GM18861 (cell line): ENCODE results near the gene PPP6R3.
"Not testable (repeated sequence)": the region's sequence is repeated elsewhere in the genome, so short reads cannot be mapped to it uniquely, and the experiment has no call there.

ENCODE experiments used
- ATAC-seq: cut with Tn5 transposase; IDR thresholded peaks from one replicate; pipeline ENCODE4 v1.9.1; 2021; ENCODE audit not compliant: unreplicated experiment

The PPP6R3 gene

DNA sequence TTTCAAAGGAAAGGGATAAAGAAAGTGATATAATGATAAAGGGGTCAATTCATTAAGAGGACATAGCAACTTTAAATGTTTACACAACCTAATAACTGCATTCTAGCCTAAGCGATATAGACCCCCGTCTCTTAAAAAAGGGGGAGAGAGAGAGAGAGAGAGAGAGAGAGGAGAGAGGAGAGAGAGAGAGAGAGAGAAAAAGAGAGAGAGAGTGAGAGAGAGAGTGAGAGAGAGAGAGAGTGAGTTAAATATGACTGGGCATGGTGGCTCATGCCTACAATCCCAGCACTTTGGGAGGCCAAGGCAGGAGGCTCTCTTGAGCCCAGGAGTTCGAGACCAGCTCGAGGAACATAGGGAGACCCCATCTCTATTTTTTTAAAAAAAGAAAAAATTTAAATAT lies 133.6 kb downstream of the PPP6R3 start:
- ATAC-seq = no peak

DNA sequence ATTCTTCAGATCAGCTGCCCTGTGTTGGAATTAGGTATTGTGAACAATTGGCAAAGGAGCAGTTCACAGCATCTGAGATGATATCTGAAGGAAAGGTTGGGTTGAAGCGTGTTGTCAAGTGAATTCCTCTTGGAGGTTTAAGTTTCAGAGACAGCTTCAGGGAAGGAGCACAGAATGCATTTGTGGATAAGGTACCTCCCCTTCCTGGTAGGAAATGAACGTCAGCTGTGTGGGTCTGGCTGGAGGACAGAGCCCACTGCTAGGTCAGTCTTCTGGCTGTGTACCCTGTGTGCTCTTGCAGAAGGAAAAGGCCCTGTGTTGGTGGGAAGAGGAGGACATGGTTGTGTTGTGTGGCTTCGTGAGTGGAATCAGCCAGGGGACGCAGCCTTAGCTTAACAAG lies 135.7 kb downstream of the PPP6R3 start:
- ATAC-seq = no peak

DNA sequence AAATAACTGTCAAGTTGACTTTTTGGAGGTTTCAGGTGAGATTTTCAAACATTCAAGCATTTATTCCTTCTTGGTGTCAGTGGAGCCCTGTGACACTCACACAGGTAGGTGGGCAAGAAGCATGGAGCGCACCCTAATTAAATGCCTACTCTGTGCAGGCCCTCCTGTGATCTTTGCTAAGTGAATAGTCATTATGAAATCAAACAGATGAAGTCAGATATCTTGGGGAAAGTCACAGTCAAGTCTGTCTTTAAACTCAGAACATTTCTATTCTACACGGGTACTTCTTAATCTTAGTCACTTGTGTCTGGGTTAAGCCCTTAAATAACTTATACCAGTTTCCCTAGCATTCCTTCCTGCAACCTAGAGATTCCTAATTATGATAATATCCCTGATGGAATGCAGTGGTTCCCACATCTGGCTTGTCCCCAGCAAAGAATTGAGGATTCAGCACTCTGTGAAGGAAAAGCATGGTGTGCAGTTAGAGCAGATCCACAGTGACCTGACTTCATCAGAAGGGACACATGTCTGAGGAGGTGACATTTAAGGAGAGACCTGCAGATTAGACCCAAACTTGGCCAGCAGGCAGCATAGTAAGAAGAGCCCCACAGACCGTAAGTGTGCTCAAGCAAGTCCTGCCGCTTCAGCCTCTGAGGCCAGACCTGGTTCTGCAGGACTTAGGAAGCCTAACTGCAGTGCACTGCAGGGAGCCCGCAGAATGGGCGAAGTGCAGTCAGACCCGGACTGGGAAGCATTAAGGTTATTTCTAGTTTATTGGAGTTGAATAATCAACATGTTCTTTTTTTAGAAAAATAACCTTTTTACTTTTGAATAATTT lies 138.5 kb downstream of the PPP6R3 start:
- ATAC-seq = no peak

DNA sequence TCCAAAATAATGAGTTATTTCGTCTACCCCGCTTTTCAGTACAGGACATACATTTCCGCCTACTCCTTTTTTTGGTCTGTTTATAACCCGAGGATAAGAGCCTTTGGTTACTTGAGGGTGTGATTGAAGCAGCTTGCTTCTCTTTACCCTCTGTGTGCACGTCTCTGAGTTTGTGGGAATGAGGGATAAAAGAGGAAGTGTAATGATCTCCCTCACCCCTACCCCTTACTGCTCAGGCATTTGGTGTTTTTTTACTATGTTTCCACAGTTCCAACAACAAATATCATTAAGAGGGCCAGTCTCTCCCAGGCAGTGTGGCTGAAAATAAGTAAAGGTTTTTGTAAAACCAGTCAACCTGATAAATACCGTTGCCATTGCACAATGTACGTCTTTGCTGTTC lies 140.6 kb downstream of the PPP6R3 start:
- ATAC-seq = no peak

DNA sequence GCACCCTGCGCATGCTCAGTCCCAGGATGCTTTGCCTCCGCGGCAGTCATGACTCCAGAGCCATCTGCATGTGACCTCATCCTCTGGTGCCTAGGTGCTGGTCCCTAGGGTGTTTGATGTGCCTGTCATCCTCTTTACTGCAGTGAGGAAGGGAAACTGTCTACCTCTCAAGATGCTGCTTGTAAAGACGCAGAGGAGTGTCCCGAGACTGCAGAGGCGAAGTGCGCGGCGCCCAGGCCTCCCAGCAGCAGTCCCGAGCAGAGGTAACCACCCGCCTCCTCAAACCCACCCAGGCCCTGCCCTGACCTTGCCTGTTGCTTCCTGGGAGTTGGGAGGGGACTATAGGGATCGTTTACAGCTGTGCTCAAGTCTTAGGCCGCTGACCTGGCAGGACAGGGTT lies 149.2 kb downstream of the PPP6R3 start:
- ATAC-seq = no peak

DNA sequence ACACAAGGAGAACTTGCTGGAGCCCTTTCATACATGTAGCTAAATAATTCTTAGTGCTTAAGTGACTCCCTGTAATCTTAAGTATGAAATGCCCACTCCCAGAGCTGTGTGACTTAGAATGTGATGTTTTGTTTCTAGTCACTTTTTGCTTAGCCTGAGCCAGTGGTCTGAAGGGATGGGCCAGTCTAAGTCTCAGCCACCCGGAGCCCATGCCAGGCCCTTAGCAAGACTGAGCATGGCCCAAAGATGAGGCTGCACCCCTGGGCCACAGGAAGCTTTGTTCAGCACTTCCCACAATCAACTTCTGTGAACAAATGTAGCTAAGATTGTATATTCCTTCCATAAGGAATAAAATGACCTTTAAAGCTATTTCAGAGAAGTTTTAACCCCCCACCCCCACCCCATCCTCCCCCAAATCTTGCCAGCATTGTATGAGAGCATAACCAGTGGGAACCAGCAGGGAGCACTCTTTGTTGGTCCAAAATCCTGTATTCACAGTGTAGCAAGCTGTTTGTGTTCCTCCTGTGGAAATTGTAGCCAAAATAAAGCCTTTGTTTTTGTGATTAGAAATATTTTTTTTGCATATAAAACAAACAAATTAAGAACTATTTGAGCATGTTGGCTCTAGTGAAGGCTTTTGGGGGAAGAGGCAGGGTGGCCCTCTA lies 150.0 kb downstream of the PPP6R3 start:
- no peak for ATAC-seq

DNA sequence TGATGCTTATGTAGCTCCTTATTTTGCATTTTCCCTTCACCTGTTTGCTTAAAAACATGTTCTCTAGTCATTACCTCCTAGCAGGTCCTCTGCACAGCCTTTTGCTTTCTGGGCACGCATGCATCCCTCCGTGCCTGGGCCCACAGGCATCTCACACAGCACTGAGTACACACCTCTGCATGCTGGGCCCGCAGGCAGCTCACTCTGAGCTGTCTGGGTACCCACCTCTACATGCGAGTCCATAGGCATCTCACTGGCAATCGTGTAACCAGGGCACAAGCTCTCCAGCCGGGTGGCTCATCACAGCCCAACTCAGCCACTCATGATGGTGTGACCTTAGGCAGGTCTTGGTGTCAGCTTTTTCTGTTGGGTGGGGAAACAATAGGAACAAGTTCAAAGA lies 155.1 kb downstream of the PPP6R3 start:
- ATAC-seq = no peak

DNA sequence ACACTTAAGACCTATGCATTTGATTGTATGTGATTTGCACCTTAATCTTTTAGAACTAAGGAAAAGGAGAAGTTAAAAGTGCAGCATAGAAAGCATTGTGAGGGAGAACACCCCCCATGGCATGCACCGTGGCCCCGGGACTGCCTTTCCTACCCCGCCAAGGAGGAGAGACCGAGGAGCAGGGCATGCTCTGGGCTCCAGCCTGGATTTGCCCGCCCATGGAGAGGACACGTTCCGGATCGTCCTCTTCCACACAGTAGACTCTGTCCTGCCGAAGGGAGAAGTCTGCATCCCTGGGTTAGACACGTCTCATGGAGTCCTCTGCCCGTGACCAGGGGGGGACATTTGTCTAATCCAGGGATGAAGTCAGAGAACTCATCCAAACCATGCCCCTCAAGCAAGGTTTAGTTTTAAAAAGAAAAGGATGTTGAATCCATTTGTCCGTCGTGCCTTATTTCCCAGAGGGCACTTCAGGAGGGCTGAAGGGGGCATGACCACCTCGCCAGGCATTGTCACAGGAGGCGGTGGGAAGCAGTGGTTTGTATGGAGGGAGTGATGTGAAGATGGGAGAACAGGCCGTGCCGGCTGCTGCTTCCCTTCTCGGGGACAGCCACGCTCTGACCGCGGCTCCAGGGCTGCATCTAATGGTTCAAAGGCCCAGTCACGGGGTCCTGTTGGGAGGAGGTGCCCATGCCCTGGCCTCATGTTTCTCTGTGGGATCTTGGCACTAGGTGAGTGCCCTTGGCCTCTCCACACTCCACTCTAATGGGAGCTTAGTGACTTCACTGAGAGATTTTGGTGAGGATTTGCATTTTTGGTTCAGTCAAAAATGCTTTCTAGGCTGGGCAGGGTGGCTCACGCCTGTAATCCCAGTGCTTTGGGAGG lies 157.6 kb downstream of the PPP6R3 start:
- no peak for ATAC-seq

DNA sequence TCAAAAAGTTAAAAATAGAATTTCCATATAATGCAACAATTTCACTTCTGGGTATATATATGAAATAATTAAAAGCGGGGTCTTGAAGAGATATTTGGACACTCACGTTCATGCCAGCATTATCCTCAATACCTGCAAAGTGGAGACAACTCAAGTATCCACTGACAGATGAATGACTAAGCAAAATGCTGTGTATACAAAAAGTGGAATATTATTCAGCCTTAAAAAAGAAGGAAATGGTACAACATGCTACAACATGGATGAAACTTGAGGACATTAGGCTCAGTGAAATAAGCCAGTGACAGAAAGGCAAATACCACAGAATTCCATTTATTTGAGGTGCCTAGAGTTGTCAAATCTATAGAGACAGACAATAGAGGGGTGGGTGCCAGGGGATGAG lies 161.3 kb downstream of the PPP6R3 start:
- no peak for ATAC-seq

DNA sequence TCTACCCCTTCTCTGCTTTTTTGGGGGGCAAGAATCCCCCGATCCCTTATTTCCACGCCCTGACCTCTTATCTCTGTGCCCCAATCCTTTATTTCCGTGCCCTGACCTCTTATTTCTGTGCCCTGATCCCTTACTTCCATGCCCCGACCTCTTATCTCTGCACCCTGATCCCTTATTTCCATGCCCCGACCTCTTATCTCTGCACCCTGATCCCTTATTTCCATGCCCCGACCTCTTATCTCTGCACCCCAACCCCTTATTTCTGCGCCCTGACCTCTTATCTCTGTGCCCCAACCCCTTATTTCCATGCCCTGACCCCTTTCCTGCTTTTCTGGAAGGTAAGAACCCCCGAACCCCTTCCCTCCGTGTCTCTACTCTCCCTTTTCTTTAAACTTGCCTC lies 163.2 kb downstream of the PPP6R3 start:
- not testable (repeated sequence) for ATAC-seq

DNA sequence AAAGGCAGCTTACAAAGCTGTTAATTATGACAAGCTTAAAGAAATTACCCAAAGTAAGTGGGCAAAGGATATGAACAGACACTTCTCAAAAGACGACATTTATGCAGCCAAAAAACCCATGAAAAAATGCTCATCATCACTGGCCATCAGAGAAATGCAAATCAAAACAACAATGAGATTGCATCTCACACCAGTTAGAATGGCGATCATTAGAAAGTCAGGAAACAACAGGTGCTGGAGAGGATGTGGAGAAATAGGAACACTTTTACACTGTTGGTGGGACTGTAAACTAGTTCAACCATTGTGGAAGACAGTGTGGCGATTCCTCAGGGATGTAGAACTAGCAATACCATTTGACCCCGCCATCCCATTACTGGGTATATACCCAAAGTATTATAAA lies 164.5 kb downstream of the PPP6R3 start:
- not testable (repeated sequence) for ATAC-seq

DNA sequence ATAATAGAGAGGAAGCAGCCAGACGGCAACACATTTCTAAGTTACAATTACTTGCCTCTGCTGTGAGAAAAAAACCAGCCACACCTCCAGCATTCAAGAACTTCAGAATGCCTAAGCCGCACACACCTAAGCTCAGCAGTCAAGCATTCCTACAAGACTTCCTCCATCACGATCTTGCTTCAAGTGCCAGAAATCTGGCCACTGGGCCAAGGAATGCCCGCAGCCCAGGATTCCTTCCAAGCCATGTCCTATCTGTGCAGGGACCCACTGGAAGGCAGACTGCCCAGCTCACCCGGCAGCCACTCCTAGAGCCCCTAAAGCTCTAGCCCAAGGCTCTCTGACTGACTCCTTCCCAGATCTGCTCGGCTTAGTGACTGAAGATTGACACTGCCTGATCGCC lies 165.7 kb downstream of the PPP6R3 start:
- ATAC-seq = not testable (repeated sequence)

DNA sequence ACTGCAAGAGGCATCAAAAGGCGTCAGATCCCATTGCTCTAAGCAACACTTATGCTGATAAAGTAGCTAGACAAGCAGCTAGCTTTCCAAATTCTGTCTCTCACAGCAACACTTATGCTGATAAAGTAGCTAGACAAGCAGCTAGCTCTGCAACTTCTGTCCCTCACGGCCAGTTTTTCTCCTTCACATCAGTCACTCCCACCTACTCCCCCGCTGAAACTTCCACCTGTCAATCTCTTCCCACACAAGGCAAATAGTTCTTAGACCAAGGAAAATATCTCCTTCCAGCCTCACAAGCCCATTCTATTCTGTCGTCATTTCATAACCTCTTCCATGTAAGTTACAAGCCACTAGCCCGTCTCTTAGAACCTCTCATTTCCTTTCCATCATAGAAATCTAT lies 168.3 kb downstream of the PPP6R3 start:
- not testable (repeated sequence) for ATAC-seq

DNA sequence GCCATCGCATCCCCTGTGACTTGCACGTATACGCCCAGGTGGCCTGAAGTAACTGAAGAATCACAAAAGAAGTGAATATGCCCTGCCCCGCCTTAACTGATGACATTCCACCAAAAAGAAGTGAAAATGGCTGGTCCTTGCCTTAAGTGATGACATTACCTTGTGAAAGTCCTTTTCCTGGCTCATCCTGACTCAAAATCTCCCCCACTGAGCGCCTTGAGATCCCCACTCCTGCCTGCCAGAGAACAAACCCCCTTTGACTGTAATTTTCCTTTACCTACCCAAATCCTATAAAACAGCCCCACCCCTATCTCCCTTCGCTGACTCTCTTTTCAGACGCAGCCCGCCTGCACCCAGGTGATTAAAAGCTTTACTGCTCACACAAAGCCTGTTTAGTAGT lies 171.8 kb downstream of the PPP6R3 start:
- not testable (repeated sequence) for ATAC-seq

DNA sequence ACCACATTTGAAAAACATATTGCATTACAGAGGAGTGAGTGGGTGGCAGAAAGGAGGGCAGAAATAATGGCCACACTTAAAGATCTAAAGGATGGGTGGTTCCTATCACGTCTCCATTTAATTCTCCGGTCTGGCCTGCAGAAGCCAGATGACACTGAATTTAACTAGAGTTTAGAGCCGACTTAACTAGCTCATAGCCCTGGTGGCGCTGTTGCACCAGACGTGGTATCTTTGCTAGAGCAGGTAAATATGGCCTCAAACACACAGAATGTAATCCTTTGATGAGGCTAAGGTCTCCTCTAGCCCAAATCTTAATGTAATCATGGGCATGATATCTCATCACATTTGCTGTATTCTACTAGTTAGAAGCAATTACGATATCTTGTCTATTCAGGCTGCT lies 172.2 kb downstream of the PPP6R3 start:
- no peak for ATAC-seq

DNA sequence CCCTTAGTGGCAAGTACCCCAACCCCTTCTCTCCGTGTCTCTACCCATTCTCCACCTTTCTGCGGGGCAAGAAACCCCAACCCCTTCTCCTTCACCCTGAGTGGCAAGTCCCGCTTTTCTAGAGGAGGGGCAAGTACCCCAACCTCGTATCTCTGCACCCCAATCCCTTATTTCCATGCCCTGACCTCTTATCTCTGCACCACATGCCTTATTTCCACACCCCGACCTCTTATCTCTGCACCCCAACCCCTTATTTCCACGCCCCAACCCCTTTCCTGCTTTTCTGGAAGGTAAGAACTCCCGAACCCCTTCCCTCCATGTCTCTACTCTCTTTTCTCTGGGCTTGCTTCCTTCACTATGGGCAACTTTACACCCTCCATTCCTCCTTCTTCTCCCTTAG lies 174.1 kb downstream of the PPP6R3 start:
- ATAC-seq = not testable (repeated sequence)

DNA sequence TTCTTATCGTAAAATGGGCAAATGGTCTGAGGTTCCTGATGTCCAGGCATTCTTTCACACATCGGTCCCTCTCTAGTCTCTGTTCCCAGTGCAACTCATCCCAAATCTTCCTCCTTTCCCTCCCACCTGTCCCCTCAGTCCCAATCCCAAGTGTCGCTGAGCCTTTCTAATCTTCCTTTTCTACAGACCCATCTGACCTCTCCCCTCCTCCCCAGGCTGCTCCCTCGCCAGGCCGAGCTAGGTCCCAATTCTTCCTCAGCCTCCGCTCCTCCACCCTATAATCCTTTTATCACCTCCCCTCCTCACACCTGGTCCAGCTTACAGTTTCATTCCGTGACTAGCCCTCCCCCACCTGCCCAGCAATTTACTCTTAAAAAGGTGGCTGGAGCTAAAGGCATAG lies 174.6 kb downstream of the PPP6R3 start:
- ATAC-seq = not testable (repeated sequence)

DNA sequence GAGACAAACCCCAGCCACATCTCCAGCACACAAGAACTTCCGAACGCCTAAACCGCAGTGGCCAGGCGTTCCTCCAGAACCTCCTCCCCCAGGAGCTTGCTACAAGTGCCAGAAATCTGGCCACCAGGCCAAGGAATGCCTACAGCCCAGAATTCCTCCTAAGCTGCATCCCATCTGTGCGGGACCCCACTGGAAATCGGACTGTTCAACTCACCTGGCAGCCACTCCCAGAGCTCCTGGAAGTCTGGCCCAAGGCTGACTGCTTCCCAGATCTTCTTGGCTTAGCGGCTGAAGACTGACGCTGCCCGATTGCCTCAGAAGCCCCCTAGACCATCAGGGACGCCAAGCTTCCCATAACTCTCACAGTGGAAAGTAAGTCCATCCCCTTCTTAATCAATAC lies 175.3 kb downstream of the PPP6R3 start:
- ATAC-seq = not testable (repeated sequence)

DNA sequence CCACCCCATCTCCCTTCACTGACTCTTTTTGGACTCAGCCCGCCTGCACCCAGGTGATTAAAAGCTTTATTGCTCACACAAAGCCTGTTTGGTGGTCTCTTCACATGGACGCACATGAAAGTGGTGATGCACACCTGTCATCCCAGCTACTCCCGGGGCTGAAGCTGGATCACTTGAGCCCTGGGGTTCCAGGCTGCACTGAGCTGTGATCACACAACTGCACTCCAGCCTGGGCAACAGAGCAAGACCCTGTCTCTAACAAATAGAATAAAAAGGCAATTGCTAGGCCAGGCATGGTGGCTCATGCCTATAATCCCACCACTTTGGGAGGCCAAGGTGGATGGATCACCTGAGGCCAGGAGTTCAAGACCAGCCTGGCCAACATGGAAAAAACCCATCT lies 178.8 kb downstream of the PPP6R3 start:
- not testable (repeated sequence) for ATAC-seq

DNA sequence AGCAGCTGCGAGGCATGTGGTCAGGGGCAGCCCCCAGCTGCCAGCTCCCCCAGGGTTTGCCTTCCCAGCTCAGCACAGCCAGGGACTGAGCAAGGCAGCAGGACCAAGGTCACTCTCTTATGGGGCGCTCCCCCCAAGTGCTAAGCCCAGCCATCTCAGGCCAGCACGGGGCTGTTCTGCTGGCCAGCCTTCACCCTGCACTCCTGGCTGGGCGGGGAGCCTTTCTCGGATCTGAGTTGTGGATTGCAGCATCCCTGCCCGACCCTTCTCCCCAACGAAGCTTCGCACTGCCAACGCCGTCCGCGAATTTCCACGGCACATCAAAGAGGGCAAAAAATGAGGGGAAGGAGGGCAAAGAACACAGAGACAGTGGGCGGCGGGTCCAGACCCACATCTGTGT lies 181.3 kb downstream of the PPP6R3 start:
- no peak for ATAC-seq

DNA sequence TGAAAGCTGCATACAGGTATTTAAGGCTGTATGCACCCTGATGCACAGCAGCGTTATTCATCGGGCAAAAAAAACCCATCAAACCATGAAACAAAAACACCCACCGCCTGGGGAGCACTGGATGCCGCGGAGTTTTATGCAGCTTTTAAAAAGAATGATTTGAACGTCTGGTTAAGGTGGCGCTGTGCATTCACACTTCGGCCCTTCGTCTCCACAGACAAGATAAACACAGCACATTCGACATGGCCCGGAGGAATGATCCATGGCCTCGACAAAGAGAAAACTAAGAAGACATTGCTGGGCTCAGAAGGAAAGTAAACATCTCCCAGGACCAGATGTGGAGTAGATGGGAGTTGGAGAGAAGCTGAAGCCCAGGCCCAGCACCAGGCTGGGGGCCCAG lies 183.0 kb downstream of the PPP6R3 start:
- ATAC-seq = no peak

DNA sequence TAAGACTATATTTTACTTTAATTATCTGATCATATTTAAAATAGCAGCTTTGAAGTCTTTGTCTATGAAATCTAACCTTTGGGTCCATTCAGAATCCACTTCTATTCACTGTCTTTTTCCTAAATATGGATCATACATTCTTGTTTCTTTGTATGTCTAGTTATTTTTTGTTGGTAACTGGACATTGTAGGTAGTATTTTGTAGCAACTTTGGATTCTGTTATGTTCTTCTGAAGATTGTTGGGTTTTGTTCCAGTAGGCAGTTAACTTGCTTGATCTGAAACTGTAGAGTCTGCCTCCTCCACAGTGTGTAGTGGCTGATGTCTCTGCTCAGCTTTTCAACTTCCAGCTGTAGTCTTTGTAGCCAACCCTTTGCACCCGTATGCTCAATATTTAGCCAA lies 186.3 kb downstream of the PPP6R3 start:
- no peak for ATAC-seq
